ENCODE data around the gene FBXL7.

- TF ChIP-seq CTCF (IDR thresholded peaks at IDR 0.05) (no peak), POLR2A (IDR thresholded peaks at IDR 0.05) (no peak)
These were observed 438.2 kb downstream of the FBXL7 start for GRCh38 chr5:15938186-15938585.

Measured in right lobe of liver (tissue), 4 donors.